CD14-positive monocyte (primary cell): ENCODE data around the gene TEC. TPM values are rescaled to one million over a fixed set of nuclear protein-coding genes. Genes with fewer than 3 reads are reported as not detected.

ENCODE experiments used
- DNase-seq, 3 donors: peaks; one replicate each; pipeline ENCODE4 v3.0.0-alpha.2; 2011 to 2022
- H2AFZ ChIP-seq: 2 replicates; pipeline ENCODE4 v1.6.0; 2012; ENCODE audit warnings: mild to moderate bottlenecking, low read depth, low read length, inconsistent platforms; ENCODE audit not compliant: insufficient read depth, poor library complexity, severe bottlenecking
- H3K27ac ChIP-seq, 2 donors: 1 replicate in 1 of 2; 2 replicates in 1 of 2; pipeline ENCODE4 v1.5.1; 2012 to 2013; ENCODE audit warnings: low read length in 2 of 2, control low read depth in 1 of 2, inconsistent platforms in 1 of 2, low read depth in 1 of 2, mild to moderate bottlenecking in 1 of 2
- H3K27me3 ChIP-seq, 2 donors: one replicate each; pipeline versions ENCODE4 v1.6.0 to v1.6.1; 2011 to 2013; ENCODE audit warnings: low read length in 2 of 2; ENCODE audit not compliant: control insufficient read depth in 2 of 2, insufficient read depth in 2 of 2
- H3K36me3 ChIP-seq, 2 donors: replicated peaks in 1 of 2; 1 replicate in 1 of 2; 2 replicates in 1 of 2; pipeline versions ENCODE4 v1.5.1 to v1.6.1; 2012 to 2013; ENCODE audit warnings: low read length in 2 of 2, control low read depth in 1 of 2, inconsistent platforms in 1 of 2, mild to moderate bottlenecking in 1 of 2; ENCODE audit not compliant: insufficient read depth in 2 of 2, control insufficient read depth in 1 of 2
- H3K4me1 ChIP-seq, 2 donors: 1 replicate in 1 of 2; 2 replicates in 1 of 2; pipeline versions ENCODE4 v1.5.1 to v1.6.1; 2012 to 2013; ENCODE audit warnings: low read length in 2 of 2, control low read depth in 1 of 2, inconsistent platforms in 1 of 2, mild to moderate bottlenecking in 1 of 2, moderate library complexity in 1 of 2; ENCODE audit not compliant: insufficient read depth in 2 of 2, control insufficient read depth in 1 of 2
- H3K4me2 ChIP-seq: replicated peaks from 2 replicates; pipeline ENCODE3; 2012; ENCODE audit warnings: low read length, moderate library complexity, mild to moderate bottlenecking; ENCODE audit not compliant: poor library complexity, severe bottlenecking; ENCODE audit errors: extremely low read depth
- H3K4me3 ChIP-seq, 3 experiments: fragments of 200-600 bp in 1 of 3; sonication (generic) in 1 of 3; replicated peaks in 1 of 3; 1 replicate in 2 of 3; 2 replicates in 1 of 3; pipeline ENCODE4 v1.5.1; 2011 to 2013; ENCODE audit warnings: low read length in 3 of 3, mild to moderate bottlenecking in 3 of 3, control low read depth in 2 of 3, low read depth in 2 of 3, inconsistent platforms in 1 of 3, moderate library complexity in 1 of 3
- H3K79me2 ChIP-seq: 2 replicates; pipeline ENCODE4 v1.6.0; 2012; ENCODE audit warnings: mild to moderate bottlenecking, control low read depth, inconsistent platforms, low read length, moderate library complexity; ENCODE audit not compliant: insufficient read depth
- H3K9ac ChIP-seq: 2 replicates; pipeline ENCODE4 v1.6.0; 2017; ENCODE audit warnings: low read length, mild to moderate bottlenecking; ENCODE audit not compliant: insufficient read depth, poor library complexity, severe bottlenecking
- H3K9me3 ChIP-seq, 2 donors: replicated peaks in 1 of 2; 1 replicate in 1 of 2; 2 replicates in 1 of 2; pipeline versions ENCODE4 v1.5.1 to v1.6.1; 2012 to 2013; ENCODE audit warnings: low read length in 2 of 2, control low read depth in 1 of 2; ENCODE audit not compliant: control insufficient read depth in 1 of 2, insufficient read depth in 1 of 2
- H4K20me1 ChIP-seq: 2 replicates; pipeline ENCODE4 v1.6.0; 2012; ENCODE audit warnings: mild to moderate bottlenecking, low read length, control low read depth, moderate library complexity; ENCODE audit not compliant: insufficient read depth
- H3K27ac Mint-ChIP-seq, 7 donors: one replicate each; pipeline ENCODE4 v1.8.0; 2020; ENCODE audit warnings: mild to moderate bottlenecking in 7 of 7, mixed read lengths in 7 of 7, moderate library complexity in 6 of 7, inconsistent platforms in 2 of 7
- H3K27me3 Mint-ChIP-seq, 3 donors: one replicate each; pipeline ENCODE4 v1.8.0; 2021 to 2022; ENCODE audit warnings: low read depth in 3 of 3, mild to moderate bottlenecking in 3 of 3, mixed read lengths in 3 of 3, moderate library complexity in 3 of 3, inconsistent platforms in 1 of 3
- H3K36me3 Mint-ChIP-seq, 2 donors: one replicate each; pipeline ENCODE4 v1.8.0; 2020; ENCODE audit warnings: mixed read lengths in 2 of 2, inconsistent platforms in 1 of 2, mild to moderate bottlenecking in 1 of 2
- H3K4me1 Mint-ChIP-seq: one replicate; pipeline ENCODE4 v1.8.0; 2020; ENCODE audit warnings: mild to moderate bottlenecking, mixed read lengths
- H3K4me3 Mint-ChIP-seq, 2 donors: one replicate each; pipeline ENCODE4 v1.8.0; 2020; ENCODE audit warnings: mild to moderate bottlenecking in 2 of 2, mixed read lengths in 2 of 2, moderate library complexity in 1 of 2
- H3K9me3 Mint-ChIP-seq, 7 donors: one replicate each; pipeline ENCODE4 v1.8.0; 2020 to 2022; ENCODE audit warnings: mixed read lengths in 7 of 7, mild to moderate bottlenecking in 6 of 7, moderate library complexity in 6 of 7, inconsistent platforms in 2 of 7
- WGBS: methylation state at CpG from one replicate; pipeline ENCODE4 v1.1.5; 2013; ENCODE audit warnings: missing lambda C conversion rate; ENCODE audit not compliant: insufficient coverage; 5-methylcytosine and 5-hydroxymethylcytosine counted together
- intact Hi-C, 2 donors: fragments of 100-400 bp; cut with micrococcal nuclease; formaldehyde crosslinking; loops; one replicate each; pipeline versions ENCODE4 v1.15.0 to v1.15.1; 2023
- polyA plus RNA-seq, 3 donors: library from polyadenylated mRNA; depleted of rRNA in 1 of 3; unstranded in 2 of 3; stranded (reverse) in 1 of 3; fragments of 300-500 nt in 2 of 3; fragments of >200 nt in 1 of 3; fragmentation: Illumina TruSeq in 2 of 3; gene quantifications; 1 replicate in 2 of 3; 2 replicates in 1 of 3; pipeline ENCODE4 v1.2.3, GENCODE V29; 2012 to 2021
- TF ChIP-seq, protein P1 (sequence below): fragments of 200-600 bp; IDR thresholded peaks from one replicate; pipeline ENCODE4 v1.8.0; 2022; ENCODE audit warnings: antibody characterized with exemption, mild to moderate bottlenecking

TEC gene
- polyA plus RNA-seq, 3 donors, result 0.30 to 2.5 (median 0.73) TPM

DNA sequence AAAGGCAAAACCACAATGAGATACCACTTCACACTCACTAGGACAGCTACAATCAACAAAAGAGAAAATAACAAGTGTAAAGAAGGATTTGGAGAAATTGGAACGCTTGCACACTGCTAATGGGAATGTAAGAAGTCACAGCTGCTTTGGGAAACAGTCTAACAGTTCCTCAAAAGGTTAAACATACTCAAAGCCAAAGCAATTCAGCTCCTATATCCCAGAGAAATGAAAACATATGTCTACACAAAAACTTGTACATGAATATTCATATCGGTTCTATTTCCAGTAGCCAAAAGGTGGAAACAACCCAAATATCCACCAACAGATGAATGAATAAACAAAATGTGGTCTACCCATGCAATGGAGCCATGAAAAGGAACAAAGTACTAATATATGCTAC, 64.0 kb downstream of the TEC start:
- Histone ChIP-seq H3K27me3 (no peaks in the 10 kb centered on the region), H3K9me3 (peaks cover 0 to 8% of the 10 kb centered on the region in 2 donors), H4K20me1 (no peaks in the 10 kb centered on the region), H3K36me3 (peaks cover 0 to 5% of the 10 kb centered on the region in 2 donors), H3K4me1 (peaks cover 20 to 31% of the 10 kb centered on the region in 2 donors), H3K4me2 (no peak overlapping the region), H3K9ac (no peak overlapping the region), H3K4me3 (no peak overlapping the region), H3K27ac (no peak overlapping the region), H3K79me2 (peaks cover 73% of the 10 kb centered on the region), H2AFZ (no peak overlapping the region)
- H3K4me1 Mint-ChIP-seq, result peaks cover 47% of the 10 kb centered on the region
- no peak overlapping the region for H3K4me3 Mint-ChIP-seq
- no peak for DNase-seq
- TF ChIP-seq, protein P1, sequence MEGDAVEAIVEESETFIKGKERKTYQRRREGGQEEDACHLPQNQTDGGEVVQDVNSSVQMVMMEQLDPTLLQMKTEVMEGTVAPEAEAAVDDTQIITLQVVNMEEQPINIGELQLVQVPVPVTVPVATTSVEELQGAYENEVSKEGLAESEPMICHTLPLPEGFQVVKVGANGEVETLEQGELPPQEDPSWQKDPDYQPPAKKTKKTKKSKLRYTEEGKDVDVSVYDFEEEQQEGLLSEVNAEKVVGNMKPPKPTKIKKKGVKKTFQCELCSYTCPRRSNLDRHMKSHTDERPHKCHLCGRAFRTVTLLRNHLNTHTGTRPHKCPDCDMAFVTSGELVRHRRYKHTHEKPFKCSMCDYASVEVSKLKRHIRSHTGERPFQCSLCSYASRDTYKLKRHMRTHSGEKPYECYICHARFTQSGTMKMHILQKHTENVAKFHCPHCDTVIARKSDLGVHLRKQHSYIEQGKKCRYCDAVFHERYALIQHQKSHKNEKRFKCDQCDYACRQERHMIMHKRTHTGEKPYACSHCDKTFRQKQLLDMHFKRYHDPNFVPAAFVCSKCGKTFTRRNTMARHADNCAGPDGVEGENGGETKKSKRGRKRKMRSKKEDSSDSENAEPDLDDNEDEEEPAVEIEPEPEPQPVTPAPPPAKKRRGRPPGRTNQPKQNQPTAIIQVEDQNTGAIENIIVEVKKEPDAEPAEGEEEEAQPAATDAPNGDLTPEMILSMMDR, result no peak
- intact Hi-C loops, result no loop called here
- peak overlapping the region in 1 of 7 donors; percentile 25 for H3K27ac Mint-ChIP-seq
- WGBS, result no CpG with 5 or more reads among the region's 2 CpGs
- H3K27me3 Mint-ChIP-seq, result peaks cover 0 to 1% (median 0%) of the 10 kb centered on the region in 3 donors
- H3K9me3 Mint-ChIP-seq, result peaks cover 4 to 10% (median 8%) of the 10 kb centered on the region in 7 donors
- peaks cover 5 to 7% of the 10 kb centered on the region in 2 donors for H3K36me3 Mint-ChIP-seq

DNA sequence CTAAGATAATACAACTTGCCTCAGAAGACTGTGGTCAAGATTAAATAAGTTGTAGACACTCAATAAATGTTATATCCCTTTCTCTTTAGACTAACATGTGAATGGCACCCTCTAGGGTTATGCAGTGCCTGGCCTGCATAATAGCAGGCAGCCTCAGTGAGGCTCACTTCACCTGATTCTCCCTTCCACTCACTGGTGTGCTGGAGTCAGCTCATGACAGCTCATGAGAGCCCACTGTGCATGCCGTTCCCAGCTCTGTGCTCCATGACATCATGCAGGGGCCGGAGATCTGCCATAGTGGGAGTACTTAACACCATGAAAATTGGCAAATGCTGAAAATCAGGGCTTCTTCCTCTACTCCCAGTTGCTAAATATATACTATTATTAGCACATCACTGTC, 64.5 kb downstream of the TEC start:
- peaks cover 0 to 5% of the 10 kb centered on the region in 2 donors for H3K36me3 ChIP-seq

More for the DNA sequence above, 64.5 kb downstream of the TEC start:
- H3K4me1 Mint-ChIP-seq, result peaks cover 42% of the 10 kb centered on the region
- peaks cover 0 to 1% (median 0%) of the 10 kb centered on the region in 3 donors for H3K27me3 Mint-ChIP-seq
- Histone ChIP-seq H4K20me1 (no peaks in the 10 kb centered on the region), H2AFZ (no peak overlapping the region), H3K4me1 (peaks cover 20 to 31% of the 10 kb centered on the region in 2 donors), H3K27ac (no peak overlapping the region), H3K9ac (no peak overlapping the region), H3K27me3 (no peaks in the 10 kb centered on the region), H3K4me2 (no peak overlapping the region), H3K4me3 (no peak overlapping the region), H3K9me3 (peaks cover 0 to 8% of the 10 kb centered on the region in 2 donors), H3K79me2 (peaks cover 73% of the 10 kb centered on the region)
- WGBS, result 80% methylated on average over 1 of the region's 2 CpGs
- no peak overlapping the region for H3K4me3 Mint-ChIP-seq
- H3K36me3 Mint-ChIP-seq, result peaks cover 4 to 5% of the 10 kb centered on the region in 2 donors
- TF ChIP-seq, protein P1, result no peak
- no peak for DNase-seq
- peak overlapping the region in 4 of 7 donors; percentile 25 to 81 (median 64) for H3K27ac Mint-ChIP-seq
- peaks cover 4 to 10% (median 8%) of the 10 kb centered on the region in 7 donors for H3K9me3 Mint-ChIP-seq
- intact Hi-C loops, result no loop called here
